Measurements from ENCODE around the gene FLT3LG.

Gene FLT3LG

GRCh38 chr19:49503582-49503962 lies 29.6 kb downstream of the FLT3LG start:
- CTCF ChIA-PET, result interaction anchor here (0.6 to 5.0 kb wide), 5 partner anchors 19 to 173 kb away, joined by 3 to 56 read pairs (median 5); no protein-coding TSS in a partner anchor
- TF ChIP-seq CTBP1 (IDR thresholded peaks at IDR 0.05; ENCODE audit: borderline replicate concordance) (no peak), LEF1 (IDR thresholded peaks at IDR 0.05; ENCODE audit: borderline replicate concordance) (no peak), BHLHE40 (IDR thresholded peaks at IDR 0.05; ENCODE audit: borderline replicate concordance) (no peak), TARDBP (IDR thresholded peaks at IDR 0.05) (no peak), FOXK2 (IDR thresholded peaks at IDR 0.05) (no peak), ZNF384 (IDR thresholded peaks at IDR 0.05) (no peak), NFRKB (IDR thresholded peaks at IDR 0.05) (no peak), FOXM1 (IDR thresholded peaks at IDR 0.05; ENCODE audit: borderline replicate concordance) (no peak), SP1 (IDR thresholded peaks at IDR 0.05) (no peak), HDGF (IDR thresholded peaks at IDR 0.05; ENCODE audit: borderline replicate concordance) (no peak), L3MBTL2 (conservative IDR thresholded peaks at IDR 0.05) (no peak), PKNOX1 (IDR thresholded peaks at IDR 0.05) (no peak), SUZ12 (IDR thresholded peaks at IDR 0.05) (no peak), FOXA1 (IDR thresholded peaks at IDR 0.05) (no peak), ARNT (IDR thresholded peaks at IDR 0.05) (no peak), ELF4 (IDR thresholded peaks at IDR 0.05) (no peak)

GRCh38 chr19:49506575-49507105 lies 32.6 kb downstream of the FLT3LG start:
- ChIA-PET POLR2A (interaction anchor here (0.7 to 1.4 kb wide), 5 partner anchors 8 to 55 kb away, joined by 3 to 10 read pairs (median 3); partner anchors contain the start of gene RPS11), CTCF (interaction anchor here (0.8 to 5.0 kb wide), 4 partner anchors 11 to 63 kb away, joined by 3 to 56 read pairs (median 4); no protein-coding TSS in a partner anchor)
- peak; percentile 79 for DNase-seq (ENCODE audit: extremely low spot score)
- TF ChIP-seq L3MBTL2 (conservative IDR thresholded peaks at IDR 0.05) (no peak), FOXA1 (IDR thresholded peaks at IDR 0.05) (no peak), CTBP1 (IDR thresholded peaks at IDR 0.05; ENCODE audit: borderline replicate concordance) (no peak), NFRKB (IDR thresholded peaks at IDR 0.05) (no peak), ARNT (IDR thresholded peaks at IDR 0.05) (no peak), PKNOX1 (IDR thresholded peaks at IDR 0.05) (no peak), SP1 (IDR thresholded peaks at IDR 0.05) (no peak), FOXM1 (IDR thresholded peaks at IDR 0.05; ENCODE audit: borderline replicate concordance) (no peak), TARDBP (IDR thresholded peaks at IDR 0.05) (no peak), SUZ12 (IDR thresholded peaks at IDR 0.05) (no peak), BHLHE40 (IDR thresholded peaks at IDR 0.05; ENCODE audit: borderline replicate concordance) (no peak), ELF4 (IDR thresholded peaks at IDR 0.05) (no peak; the same call in 1 of the 2 replicates), ZNF384 (IDR thresholded peaks at IDR 0.05) (no peak), LEF1 (IDR thresholded peaks at IDR 0.05; ENCODE audit: borderline replicate concordance) (no peak), FOXK2 (IDR thresholded peaks at IDR 0.05) (no peak), HDGF (IDR thresholded peaks at IDR 0.05; ENCODE audit: borderline replicate concordance) (no peak)

More at GRCh38 chr19:49503582-49503962, 29.6 kb downstream of the FLT3LG start:
- POLR2A ChIA-PET, result interaction anchor here (0.9 to 1.2 kb wide), 2 partner anchors 8 to 43 kb away, joined by 3 to 6 read pairs; partner anchors contain the start of gene RPS11
- DNase-seq (ENCODE audit: extremely low spot score), result no peak

- no peak for TF ChIP-seq TARDBP (IDR thresholded peaks at IDR 0.05)
- no peak for TF ChIP-seq FOXK2 (IDR thresholded peaks at IDR 0.05)
- TF ChIP-seq PKNOX1 (IDR thresholded peaks at IDR 0.05), result no peak
- no peak for TF ChIP-seq ARNT (IDR thresholded peaks at IDR 0.05)
- TF ChIP-seq L3MBTL2 (conservative IDR thresholded peaks at IDR 0.05), result no peak
- TF ChIP-seq NFRKB (IDR thresholded peaks at IDR 0.05), result no peak
- no peak for TF ChIP-seq ZNF384 (IDR thresholded peaks at IDR 0.05)
- ChIA-PET POLR2A (no interaction called here), CTCF (interaction anchor here (0.7 to 1.8 kb wide), 3 partner anchors 39 to 62 kb away, joined by 3 to 9 read pairs (median 5); no protein-coding TSS in a partner anchor)
- DNase-seq (ENCODE audit: extremely low spot score), result no peak
Measured at GRCh38 chr19:49507803-49508494, 33.9 kb downstream of the FLT3LG start.

GRCh38 chr19:49512970-49513745 lies 39.1 kb downstream of the FLT3LG start:
- DNase-seq (ENCODE audit: extremely low spot score), result no peak
- CTCF ChIA-PET, result no interaction called here
- TF ChIP-seq L3MBTL2 (conservative IDR thresholded peaks at IDR 0.05) (no peak; the same call in 1 of the 2 replicates), BHLHE40 (IDR thresholded peaks at IDR 0.05; ENCODE audit: borderline replicate concordance) (no peak), FOXK2 (IDR thresholded peaks at IDR 0.05) (no peak)
- POLR2A ChIA-PET, result interaction anchor here (0.7 to 1.5 kb wide), 7 partner anchors 9 to 185 kb away, joined by 3 to 6 read pairs (median 4); partner anchors contain the start of gene RPS11

GRCh38 chr19:49513746-49514118 lies 39.7 kb downstream of the FLT3LG start:
- ChIA-PET CTCF (no interaction called here), POLR2A (interaction anchor here (1.2 to 1.5 kb wide), 3 partner anchors 9 to 57 kb away, joined by 3 to 6 read pairs (median 5); no protein-coding TSS in a partner anchor)
- no peak for TF ChIP-seq LEF1 (IDR thresholded peaks at IDR 0.05; ENCODE audit: borderline replicate concordance)
- no peak for TF ChIP-seq FOXK2 (IDR thresholded peaks at IDR 0.05)
- TF ChIP-seq FOXA1 (IDR thresholded peaks at IDR 0.05), result no peak
- TF ChIP-seq SP1 (IDR thresholded peaks at IDR 0.05), result no peak
- TF ChIP-seq L3MBTL2 (conservative IDR thresholded peaks at IDR 0.05), result no peak
- no peak for TF ChIP-seq CTBP1 (IDR thresholded peaks at IDR 0.05; ENCODE audit: borderline replicate concordance)
- TF ChIP-seq ELF4 (IDR thresholded peaks at IDR 0.05), result no peak
- no peak for TF ChIP-seq NFRKB (IDR thresholded peaks at IDR 0.05)
- no peak for TF ChIP-seq BHLHE40 (IDR thresholded peaks at IDR 0.05; ENCODE audit: borderline replicate concordance)
- TF ChIP-seq TARDBP (IDR thresholded peaks at IDR 0.05), result no peak
- TF ChIP-seq HDGF (IDR thresholded peaks at IDR 0.05; ENCODE audit: borderline replicate concordance), result no peak
- TF ChIP-seq FOXM1 (IDR thresholded peaks at IDR 0.05; ENCODE audit: borderline replicate concordance), result no peak
- no peak for TF ChIP-seq ARNT (IDR thresholded peaks at IDR 0.05)
- TF ChIP-seq PKNOX1 (IDR thresholded peaks at IDR 0.05), result no peak
- no peak for TF ChIP-seq ZNF384 (IDR thresholded peaks at IDR 0.05)
- TF ChIP-seq SUZ12 (IDR thresholded peaks at IDR 0.05), result no peak
- no peak for DNase-seq (ENCODE audit: extremely low spot score)

Measured in HEK293T (cell line).